ENCODE data around the gene UPF3A. TPM values are rescaled to one million over a fixed set of nuclear protein-coding genes. Genes with fewer than 3 reads are reported as not detected.

The UPF3A gene
- total and polyA plus RNA-seq, 10 donors: 33.0 to 59.7 (median 49.1) TPM

DNA sequence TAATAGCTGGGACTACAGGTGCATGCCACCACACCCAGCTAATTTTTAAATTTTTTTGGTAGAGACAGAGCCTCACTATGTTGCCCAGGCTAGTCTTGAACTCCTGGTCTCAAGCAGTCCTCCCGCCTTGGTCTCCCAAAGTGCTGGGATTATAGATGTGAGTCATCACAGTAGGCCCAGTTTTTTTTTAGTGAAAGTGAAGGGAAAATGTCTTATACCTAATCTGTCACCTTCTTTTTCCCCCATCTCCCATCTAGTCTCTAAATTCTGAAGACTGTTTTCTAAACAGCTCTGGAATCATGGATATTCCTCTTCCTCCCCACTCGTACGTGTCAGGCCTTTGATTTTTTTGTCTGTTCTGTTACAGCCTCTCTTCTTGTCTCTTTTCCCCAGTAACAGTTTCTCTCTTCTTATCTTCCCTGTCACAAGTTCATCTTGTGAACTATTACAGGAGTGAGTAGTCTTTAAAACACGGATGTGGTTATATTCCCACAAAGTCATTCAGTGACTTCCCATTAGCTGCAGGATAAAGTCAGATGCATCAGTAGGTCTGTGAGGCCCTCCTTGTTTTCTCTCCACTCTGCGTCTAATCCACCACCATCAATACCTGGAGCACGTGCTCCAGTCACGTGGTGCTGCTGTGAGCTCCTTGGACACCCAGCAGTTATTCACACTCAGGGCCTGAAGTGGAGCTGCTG lies 43.8 kb upstream of the UPF3A start:
- no peak for DNase-seq
- no peaks in the 10 kb centered on the region for H3K27me3 ChIP-seq (replicated peaks in 1 of 7)
- H3K9me3 ChIP-seq: no peaks in the 10 kb centered on the region
- WGBS, 5 donors: 78 to 96% (median 93%) methylated on average over 7 of the region's 7 CpGs
- H3K4me1 ChIP-seq: peaks cover 3 to 38% (median 24%) of the 10 kb centered on the region in 6 donors
- H3K27ac ChIP-seq: no peak overlapping the region
- H3K36me3 ChIP-seq: peaks cover 0 to 62% (median 59%) of the 10 kb centered on the region in 6 donors
- H3K4me3 ChIP-seq: no peak overlapping the region
- TF ChIP-seq POLR2AphosphoS5 (IDR thresholded peaks at IDR 0.05) (no peak), POLR2A (IDR thresholded peaks at IDR 0.05) (no peak)
- TF ChIP-seq, protein P1, sequence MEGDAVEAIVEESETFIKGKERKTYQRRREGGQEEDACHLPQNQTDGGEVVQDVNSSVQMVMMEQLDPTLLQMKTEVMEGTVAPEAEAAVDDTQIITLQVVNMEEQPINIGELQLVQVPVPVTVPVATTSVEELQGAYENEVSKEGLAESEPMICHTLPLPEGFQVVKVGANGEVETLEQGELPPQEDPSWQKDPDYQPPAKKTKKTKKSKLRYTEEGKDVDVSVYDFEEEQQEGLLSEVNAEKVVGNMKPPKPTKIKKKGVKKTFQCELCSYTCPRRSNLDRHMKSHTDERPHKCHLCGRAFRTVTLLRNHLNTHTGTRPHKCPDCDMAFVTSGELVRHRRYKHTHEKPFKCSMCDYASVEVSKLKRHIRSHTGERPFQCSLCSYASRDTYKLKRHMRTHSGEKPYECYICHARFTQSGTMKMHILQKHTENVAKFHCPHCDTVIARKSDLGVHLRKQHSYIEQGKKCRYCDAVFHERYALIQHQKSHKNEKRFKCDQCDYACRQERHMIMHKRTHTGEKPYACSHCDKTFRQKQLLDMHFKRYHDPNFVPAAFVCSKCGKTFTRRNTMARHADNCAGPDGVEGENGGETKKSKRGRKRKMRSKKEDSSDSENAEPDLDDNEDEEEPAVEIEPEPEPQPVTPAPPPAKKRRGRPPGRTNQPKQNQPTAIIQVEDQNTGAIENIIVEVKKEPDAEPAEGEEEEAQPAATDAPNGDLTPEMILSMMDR (IDR thresholded peaks at IDR 0.05 in 8 of 11, conservative IDR thresholded peaks at IDR 0.05 in 3 of 11): no peak
- intact Hi-C loops (cut with DNase I; ENCODE audit: low total_unique reads): no loop called here

DNA sequence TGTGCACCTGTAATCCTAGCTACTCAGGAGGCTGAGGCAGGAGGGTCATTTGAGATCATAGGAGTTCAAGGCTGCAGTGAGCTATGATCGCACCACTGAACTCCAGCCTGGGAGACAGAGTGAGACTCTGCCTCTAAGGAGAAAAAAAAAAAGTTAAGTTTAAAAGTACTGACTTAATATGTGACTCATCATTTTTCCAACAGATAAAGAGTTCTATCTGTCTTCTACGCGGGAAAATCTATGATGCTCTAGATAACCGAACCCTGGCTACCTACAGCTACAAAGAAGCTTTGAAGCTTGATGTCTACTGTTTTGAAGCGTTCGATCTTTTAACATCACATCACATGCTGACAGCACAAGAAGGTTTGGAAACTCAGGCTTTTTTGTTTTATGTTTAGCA lies 39.5 kb upstream of the UPF3A start:
- H3K4me1 ChIP-seq: peaks cover 0 to 7% (median under 1%) of the 10 kb centered on the region in 6 donors
- WGBS, 5 donors: 92 to 96% (median 93%) methylated on average over 6 of the region's 6 CpGs
- no peak overlapping the region for H3K4me3 ChIP-seq
- H3K27me3 ChIP-seq (replicated peaks in 1 of 7): no peaks in the 10 kb centered on the region
- DNase-seq: no peak
- peaks cover 13 to 100% (median 100%) of the 10 kb centered on the region in 6 donors for H3K36me3 ChIP-seq
- intact Hi-C loops (cut with DNase I; ENCODE audit: low total_unique reads): no loop called here
- H3K9me3 ChIP-seq: no peaks in the 10 kb centered on the region
- TF ChIP-seq POLR2AphosphoS5 (IDR thresholded peaks at IDR 0.05) (no peak), POLR2A (IDR thresholded peaks at IDR 0.05) (no peak)
- TF ChIP-seq, protein P1 (IDR thresholded peaks at IDR 0.05 in 8 of 11, conservative IDR thresholded peaks at IDR 0.05 in 3 of 11): no peak
- H3K27ac ChIP-seq: no peak overlapping the region

DNA sequence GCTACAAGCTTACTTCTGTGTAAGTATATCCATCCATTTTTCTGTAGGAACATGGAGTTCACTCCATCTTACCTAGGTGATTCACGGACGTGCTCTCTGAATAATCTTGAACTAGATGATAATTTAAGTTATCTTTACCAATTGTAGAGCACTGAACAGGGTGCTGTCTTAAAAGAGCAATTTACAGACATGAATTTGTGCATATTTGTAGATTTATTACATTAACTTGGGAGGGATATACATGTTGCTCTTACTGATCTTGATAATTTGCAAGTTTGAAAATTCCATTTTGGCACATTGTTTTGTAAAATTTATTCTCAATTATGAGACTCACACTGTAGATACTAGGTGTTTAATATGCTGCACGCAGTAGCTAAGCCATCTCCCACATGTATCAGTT lies 37.4 kb upstream of the UPF3A start:
- H3K27ac ChIP-seq: no peak overlapping the region
- no peak overlapping the region for H3K4me3 ChIP-seq
- H3K27me3 ChIP-seq (replicated peaks in 1 of 7): no peaks in the 10 kb centered on the region
- intact Hi-C loops (cut with DNase I; ENCODE audit: low total_unique reads): no loop called here
- H3K4me1 ChIP-seq: no peaks in the 10 kb centered on the region
- no peak for DNase-seq
- peaks cover 13 to 100% (median 100%) of the 10 kb centered on the region in 6 donors for H3K36me3 ChIP-seq
- TF ChIP-seq POLR2A (IDR thresholded peaks at IDR 0.05): no peak
- no peak for TF ChIP-seq POLR2AphosphoS5 (IDR thresholded peaks at IDR 0.05)
- TF ChIP-seq, protein P1 (IDR thresholded peaks at IDR 0.05 in 8 of 11, conservative IDR thresholded peaks at IDR 0.05 in 3 of 11): no peak
- H3K9me3 ChIP-seq: no peaks in the 10 kb centered on the region
- WGBS, 5 donors: 94 to 98% (median 97%) methylated on average over 3 of the region's 3 CpGs

DNA sequence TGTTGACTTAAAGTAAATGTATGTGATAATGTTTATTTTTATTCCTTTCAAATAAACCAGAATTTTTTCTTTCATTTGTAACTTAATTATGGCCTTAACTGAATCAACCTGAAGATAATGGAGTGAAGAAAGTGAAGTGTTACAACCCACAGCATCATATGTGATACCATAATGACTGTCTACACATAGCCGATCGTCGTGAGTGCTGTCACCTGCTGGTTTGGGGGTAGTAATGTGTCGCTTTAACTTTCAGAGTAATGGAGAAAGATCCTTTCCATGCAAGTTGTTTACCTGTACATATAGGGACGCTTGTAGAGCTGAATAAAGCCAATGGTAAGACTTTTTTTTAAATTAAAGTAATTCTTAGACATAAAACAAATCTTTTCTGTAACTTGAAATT lies 36.8 kb upstream of the UPF3A start:
- Histone ChIP-seq H3K4me1 (no peaks in the 10 kb centered on the region), H3K27ac (no peak overlapping the region), H3K27me3 (replicated peaks in 1 of 7) (no peaks in the 10 kb centered on the region), H3K4me3 (no peak overlapping the region), H3K9me3 (no peaks in the 10 kb centered on the region), H3K36me3 (peaks cover 13 to 100% (median 100%) of the 10 kb centered on the region in 6 donors)
- TF ChIP-seq POLR2A (IDR thresholded peaks at IDR 0.05) (no peak), POLR2AphosphoS5 (IDR thresholded peaks at IDR 0.05) (no peak)
- TF ChIP-seq, protein P1 (IDR thresholded peaks at IDR 0.05 in 8 of 11, conservative IDR thresholded peaks at IDR 0.05 in 3 of 11): no peak
- intact Hi-C loops (cut with DNase I; ENCODE audit: low total_unique reads): no loop called here
- 79 to 89% (median 87%) methylated on average over 5 of the region's 5 CpGs for WGBS, 5 donors
- DNase-seq: no peak
